ENCODE results near the gene ATP5PB.

GRCh38 chr1:111488669-111489068, 39.4 kb downstream of the ATP5PB start:
- TF ChIP-seq CTCF (IDR thresholded peaks at IDR 0.05) (no peak), EP300 (IDR thresholded peaks at IDR 0.05) (no peak)
